HepG2 (cell line): Measurements from ENCODE around the gene NUDT21. TPM values are rescaled to one million over a fixed set of nuclear protein-coding genes. Genes with fewer than 3 reads are reported as not detected.

ENCODE experiments used
- ATAC-seq: fragments of 200-7000 bp; cut with Tn5 transposase; 3 replicates; pipeline ENCODE4 v1.9.1; 2020; ENCODE audit warnings: mild to moderate bottlenecking, moderate library complexity
- BruUV-seq: library from RNA; stranded (reverse); fragments of 400-500 nt; replicated peaks from 2 replicates; lab custom pipeline; 2021; lab: Mats Ljungman, UMichigan
- CTCF ChIA-PET: fragments of 300-600 bp; formaldehyde crosslinking; extraction: SDS; loops from one replicate; lab custom pipeline; 2021; ENCODE audit warnings: low total read pairs, inconsistent platforms, low intra/inter-chr PET ratio; lab: Yijun Ruan, JAX
- POLR2A ChIA-PET: fragments of 350-600 bp; sonication (Branson Sonifier 250); formaldehyde crosslinking; loops from one replicate; lab custom pipeline; 2020; ENCODE audit warnings: antibody characterized with exemption, inconsistent platforms; lab: Yijun Ruan, JAX
- DNase-seq: peaks from one replicate; pipeline ENCODE4 v3.0.0-alpha.2; 2015; ENCODE audit warnings: low spot score
- FAIRE-seq: peaks from 3 replicates; lab custom pipeline; 2011; peaks lifted over from hg19 to GRCh38; lab: Jason Lieb, UNC
- H2AFZ ChIP-seq: one replicate; pipeline ENCODE4 v1.6.1; 2011; ENCODE audit warnings: low read length, inconsistent platforms
- H3K27ac ChIP-seq: fragments of 300-600 bp; 3 replicates; pipeline ENCODE4 v1.8.0; 2011; ENCODE audit warnings: mixed run types, mild to moderate bottlenecking, mixed read lengths, low read length, inconsistent platforms; ENCODE audit not compliant: insufficient read depth; ENCODE audit errors: extremely low read length
- H3K27me3 ChIP-seq, 2 experiments: fragments of 200-600 bp in 1 of 2; 2 replicates in 1 of 2; 3 replicates in 1 of 2; pipeline versions ENCODE4 v1.6.0 to v1.8.0; 2011; ENCODE audit warnings: low read length in 2 of 2, mild to moderate bottlenecking in 2 of 2, moderate library complexity in 2 of 2, inconsistent platforms in 1 of 2; ENCODE audit not compliant: insufficient read depth in 2 of 2, control insufficient read depth in 1 of 2
- H3K36me3 ChIP-seq, 2 experiments: fragments of 200-600 bp in 1 of 2; replicated peaks in 1 of 2; 2 replicates in 1 of 2; 3 replicates in 1 of 2; pipeline versions ENCODE4 v1.5.1 to v1.8.0; 2011; ENCODE audit warnings: low read length in 2 of 2, inconsistent platforms in 1 of 2; ENCODE audit not compliant: insufficient read depth in 2 of 2, control insufficient read depth in 1 of 2
- H3K4me1 ChIP-seq: 2 replicates; pipeline ENCODE4 v1.5.1; 2012; ENCODE audit warnings: low read length, inconsistent platforms; ENCODE audit not compliant: insufficient read depth
- H3K4me2 ChIP-seq: 2 replicates; pipeline ENCODE4 v1.6.0; 2011; ENCODE audit warnings: low read depth, low read length, inconsistent platforms
- H3K4me3 ChIP-seq, 3 experiments: fragments of 200-600 bp in 1 of 3; sonication (generic), shearing (Covaris generic) in 1 of 3; replicated peaks in 1 of 3; 2 replicates each; pipeline ENCODE4 v1.5.1; 2011 to 2016; ENCODE audit warnings: low read length in 3 of 3, inconsistent platforms in 2 of 3, low read depth in 2 of 3, mild to moderate bottlenecking in 2 of 3, control low read depth in 1 of 3, mixed read lengths in 1 of 3; ENCODE audit not compliant: insufficient read depth in 1 of 3
- H3K79me2 ChIP-seq: one replicate; pipeline ENCODE4 v1.6.1; 2011; ENCODE audit warnings: low read length, inconsistent platforms; ENCODE audit not compliant: insufficient read depth
- H3K9ac ChIP-seq: 2 replicates; pipeline ENCODE4 v1.6.0; 2011; ENCODE audit warnings: mild to moderate bottlenecking, low read depth, low read length, inconsistent platforms; ENCODE audit not compliant: insufficient read depth
- H3K9me3 ChIP-seq: 2 replicates; pipeline ENCODE4 v1.5.1; 2012; ENCODE audit warnings: mild to moderate bottlenecking, low read length
- H4K20me1 ChIP-seq: 2 replicates; pipeline ENCODE4 v1.6.0; 2011; ENCODE audit warnings: inconsistent platforms, mild to moderate bottlenecking, low read length, moderate library complexity; ENCODE audit not compliant: insufficient read depth
- ARNT ChIP-seq: fragments of 450-650 bp; IDR thresholded peaks from 2 replicates; pipeline ENCODE4 v1.6.1; 2017
- CBX1 ChIP-seq: IDR thresholded peaks from one replicate; pipeline ENCODE4 v1.6.1; 2016; ENCODE audit warnings: antibody characterized with exemption, low read depth
- ERF ChIP-seq: IDR thresholded peaks from 2 replicates; pipeline ENCODE4 v1.6.1; 2018; ENCODE audit warnings: missing biosample characterization, missing genetic modification reagents
- FOXC1 ChIP-seq: sonication (generic); formaldehyde crosslinking; IDR thresholded peaks from 2 replicates; pipeline ENCODE4 v1.8.0; 2022; ENCODE audit warnings: mild to moderate bottlenecking, missing genetic modification reagents, borderline replicate concordance
- ISX ChIP-seq: sonication (generic); formaldehyde crosslinking; conservative IDR thresholded peaks from 2 replicates; pipeline ENCODE4 v1.5.0; 2020; ENCODE audit warnings: missing genetic modification reagents
- PCBP1 ChIP-seq: fragments of 200-400 bp; formaldehyde crosslinking; IDR thresholded peaks from 2 replicates; pipeline ENCODE4 v1.6.1; 2017; ENCODE audit warnings: mild to moderate bottlenecking, low read depth, low read length, borderline replicate concordance
- SMC3 ChIP-seq: IDR thresholded peaks from 2 replicates; pipeline ENCODE4 v1.6.1; 2011; ENCODE audit warnings: low read length, improper control_type of control experiment
- U2AF2 ChIP-seq: fragments of 200-400 bp; formaldehyde crosslinking; IDR thresholded peaks from 2 replicates; pipeline ENCODE4 v1.6.1; 2017; ENCODE audit warnings: low read depth, mild to moderate bottlenecking, low read length
- ZNF253 ChIP-seq: sonication (generic); formaldehyde crosslinking; IDR thresholded peaks from 2 replicates; pipeline ENCODE4 v1.8.0; 2022; ENCODE audit warnings: mild to moderate bottlenecking, missing genetic modification reagents, borderline replicate concordance
- ZNF768 ChIP-seq: sonication (generic); formaldehyde crosslinking; IDR thresholded peaks from 2 replicates; pipeline ENCODE4 v1.4.0; 2020; ENCODE audit warnings: missing genetic modification reagents
- ZNF891 ChIP-seq: sonication (generic); formaldehyde crosslinking; IDR thresholded peaks from 2 replicates; pipeline ENCODE4 v1.5.0; 2020; ENCODE audit warnings: mild to moderate bottlenecking, missing genetic modification reagents
- WGBS: methylation state at CpG from one replicate; pipeline ENCODE4 v1.1.6; 2017; ENCODE audit warnings: low lambda C conversion rate; 5-methylcytosine and 5-hydroxymethylcytosine counted together
- in situ Hi-C: cut with HindIII; loops from 2 replicates; pipeline ENCODE4 v1.10.0; 2017; ENCODE audit warnings: low pct_unique_long_range_greater_than_20kb; ENCODE audit not compliant: extremely low pct_ligation_motif_present
- intact Hi-C: fragments of 100-400 bp; cut with micrococcal nuclease; formaldehyde crosslinking; loops from one replicate; pipeline ENCODE4 v1.10.0; 2022; ENCODE audit not compliant: unreplicated experiment
- polyA plus RNA-seq, 8 experiments: library from polyadenylated mRNA; depleted of rRNA in 3 of 8; stranded (reverse) in 7 of 8; unstranded in 1 of 8; fragments of >200 nt; fragmentation: Illumina TruSeq in 4 of 8; extraction: Trizol in 4 of 8; gene quantifications; 2 replicates each; pipeline versions ENCODE4 v1.2.1 to v1.2.3, GENCODE V29; 2011 to 2016; ENCODE audit warnings: low read depth in 4 of 8, missing spikeins in 1 of 8, mixed read lengths in 1 of 8; ENCODE audit not compliant: insufficient read depth in 1 of 8
- total RNA-seq, 5 experiments: library from RNA; depleted of rRNA; stranded (reverse); fragments of >200 nt; fragmentation: Illumina TruSeq; extraction: Trizol; gene quantifications; 2 replicates each; pipeline ENCODE4 v1.2.3, GENCODE V29; 2016; ENCODE audit warnings: low read depth in 1 of 5
- TF ChIP-seq, protein P1 (sequence below): IDR thresholded peaks from 2 replicates; pipeline ENCODE4 v1.6.1; 2016; ENCODE audit warnings: control low read depth
- TF ChIP-seq, protein P2 (sequence below): sonication (generic); formaldehyde crosslinking; IDR thresholded peaks from 2 replicates; pipeline ENCODE4 v1.5.1; 2020; ENCODE audit warnings: missing genetic modification reagents, mild to moderate bottlenecking, borderline replicate concordance
- TF ChIP-seq, protein P3 (sequence below): sonication (generic); formaldehyde crosslinking; IDR thresholded peaks from 2 replicates; pipeline ENCODE4 v1.8.1; 2023; ENCODE audit warnings: missing genetic modification reagents, inconsistent platforms, borderline replicate concordance
- TF ChIP-seq, protein P4 (sequence below): conservative IDR thresholded peaks from 2 replicates; pipeline ENCODE4 v1.6.1; 2018; ENCODE audit warnings: missing genetic modification reagents
- TF ChIP-seq, protein P5 (sequence below): sonication (generic); formaldehyde crosslinking; IDR thresholded peaks from 2 replicates; pipeline ENCODE4 v1.8.0; 2022; ENCODE audit warnings: mild to moderate bottlenecking, missing genetic modification reagents

The NUDT21 gene
- total and polyA plus RNA-seq, 2 of the 13 experiments (the other 11 are each of a cell fraction or from before 2014, with no cell fraction given), result 177 to 210 TPM

DNA sequence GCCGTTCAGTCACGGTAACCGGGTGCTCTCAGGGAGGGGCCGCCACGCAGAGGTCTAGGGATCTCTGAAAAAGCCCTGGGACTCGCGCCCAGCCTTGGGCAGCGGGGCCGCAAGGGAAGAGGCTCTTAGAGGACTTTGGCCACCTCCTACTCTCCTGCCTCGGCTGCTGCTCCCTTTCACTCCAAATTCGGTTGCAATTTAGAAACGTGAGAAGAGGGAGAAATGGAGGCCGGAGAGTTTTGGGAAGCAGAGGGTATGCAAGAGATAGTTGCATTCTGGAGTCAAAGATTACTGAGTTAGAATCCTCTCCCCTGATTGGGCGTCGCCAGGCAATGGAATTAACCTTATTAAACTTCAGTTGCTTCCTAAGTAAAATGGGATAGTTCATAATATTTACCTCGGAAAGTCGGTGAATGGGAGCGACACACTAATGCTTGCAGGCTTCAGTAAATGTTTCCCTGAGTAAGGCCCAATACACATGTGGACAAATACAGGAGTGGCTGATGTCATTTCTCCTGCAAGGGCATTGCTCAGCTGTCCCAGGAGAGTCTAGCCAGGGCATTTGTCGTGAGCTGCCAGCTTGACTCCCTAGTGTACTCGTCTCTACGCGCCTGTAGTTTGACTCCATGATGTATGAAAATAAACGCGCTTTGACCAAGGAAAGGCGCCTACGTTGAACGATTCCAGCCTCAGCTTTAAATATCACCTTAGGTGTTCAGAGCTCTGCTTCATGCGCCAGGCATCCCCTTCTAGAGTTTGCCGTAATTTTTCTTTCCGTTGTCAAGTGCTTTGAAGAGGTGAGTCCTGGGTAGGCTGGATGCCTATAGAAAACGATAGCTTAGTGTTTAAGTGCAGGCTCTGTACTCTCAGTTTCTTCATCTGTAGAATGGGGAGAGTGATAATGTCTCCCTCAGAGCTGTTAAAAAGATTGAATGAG is 889 bp upstream of the NUDT21 start:
- CTCF ChIA-PET, result no interaction called here
- Histone ChIP-seq H3K4me3 (peak overlapping the region; percentile 93 to 97 (median 96)), H3K27me3 (no peaks in the 10 kb centered on the region; a peak in 1 of 5 replicates), H3K4me2 (peak overlapping the region; percentile 81), H4K20me1 (peaks cover 30% of the 10 kb centered on the region), H3K79me2 (peaks cover 63% of the 10 kb centered on the region), H3K27ac (peak overlapping the region; percentile 87), H3K4me1 (peaks cover 47% of the 10 kb centered on the region), H2AFZ (peak overlapping the region; percentile 45), H3K36me3 (peaks cover 8 to 46% of the 10 kb centered on the region in 2 experiments), H3K9ac (peak overlapping the region; percentile 89), H3K9me3 (no peaks in the 10 kb centered on the region)
- DNase-seq, result peak; percentile 75
- in situ Hi-C loops, result no loop called here
- TSS peak; percentile 67 for BruUV-seq
- WGBS, result 2% methylated on average over 31 of the region's 31 CpGs
- ATAC-seq, result peak; percentile 72
- intact Hi-C loops, result loop anchor here (2.0 to 5.0 kb wide), 3 partner anchors 27 to 70 kb away; partner anchors contain the start of gene AMFR
- POLR2A ChIA-PET, result interaction anchor here (0.7 to 2.2 kb wide), 18 partner anchors 8 to 388 kb away, joined by 3 to 27 read pairs (median 6); partner anchors contain the start of genes AMFR and MT2A
- FAIRE-seq, result peak; percentile 39
- TF ChIP-seq, protein P1, sequence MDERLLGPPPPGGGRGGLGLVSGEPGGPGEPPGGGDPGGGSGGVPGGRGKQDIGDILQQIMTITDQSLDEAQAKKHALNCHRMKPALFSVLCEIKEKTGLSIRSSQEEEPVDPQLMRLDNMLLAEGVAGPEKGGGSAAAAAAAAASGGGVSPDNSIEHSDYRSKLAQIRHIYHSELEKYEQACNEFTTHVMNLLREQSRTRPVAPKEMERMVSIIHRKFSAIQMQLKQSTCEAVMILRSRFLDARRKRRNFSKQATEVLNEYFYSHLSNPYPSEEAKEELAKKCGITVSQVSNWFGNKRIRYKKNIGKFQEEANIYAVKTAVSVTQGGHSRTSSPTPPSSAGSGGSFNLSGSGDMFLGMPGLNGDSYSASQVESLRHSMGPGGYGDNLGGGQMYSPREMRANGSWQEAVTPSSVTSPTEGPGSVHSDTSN, result no peak
- TF ChIP-seq, protein P2, sequence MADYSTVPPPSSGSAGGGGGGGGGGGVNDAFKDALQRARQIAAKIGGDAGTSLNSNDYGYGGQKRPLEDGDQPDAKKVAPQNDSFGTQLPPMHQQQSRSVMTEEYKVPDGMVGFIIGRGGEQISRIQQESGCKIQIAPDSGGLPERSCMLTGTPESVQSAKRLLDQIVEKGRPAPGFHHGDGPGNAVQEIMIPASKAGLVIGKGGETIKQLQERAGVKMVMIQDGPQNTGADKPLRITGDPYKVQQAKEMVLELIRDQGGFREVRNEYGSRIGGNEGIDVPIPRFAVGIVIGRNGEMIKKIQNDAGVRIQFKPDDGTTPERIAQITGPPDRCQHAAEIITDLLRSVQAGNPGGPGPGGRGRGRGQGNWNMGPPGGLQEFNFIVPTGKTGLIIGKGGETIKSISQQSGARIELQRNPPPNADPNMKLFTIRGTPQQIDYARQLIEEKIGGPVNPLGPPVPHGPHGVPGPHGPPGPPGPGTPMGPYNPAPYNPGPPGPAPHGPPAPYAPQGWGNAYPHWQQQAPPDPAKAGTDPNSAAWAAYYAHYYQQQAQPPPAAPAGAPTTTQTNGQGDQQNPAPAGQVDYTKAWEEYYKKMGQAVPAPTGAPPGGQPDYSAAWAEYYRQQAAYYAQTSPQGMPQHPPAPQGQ (CRISPR knock-in tag), result peak; percentile 41; the same call in 1 of the 2 replicates
- no peak for TF ChIP-seq U2AF2
- no peak for TF ChIP-seq ERF
- TF ChIP-seq, protein P3, sequence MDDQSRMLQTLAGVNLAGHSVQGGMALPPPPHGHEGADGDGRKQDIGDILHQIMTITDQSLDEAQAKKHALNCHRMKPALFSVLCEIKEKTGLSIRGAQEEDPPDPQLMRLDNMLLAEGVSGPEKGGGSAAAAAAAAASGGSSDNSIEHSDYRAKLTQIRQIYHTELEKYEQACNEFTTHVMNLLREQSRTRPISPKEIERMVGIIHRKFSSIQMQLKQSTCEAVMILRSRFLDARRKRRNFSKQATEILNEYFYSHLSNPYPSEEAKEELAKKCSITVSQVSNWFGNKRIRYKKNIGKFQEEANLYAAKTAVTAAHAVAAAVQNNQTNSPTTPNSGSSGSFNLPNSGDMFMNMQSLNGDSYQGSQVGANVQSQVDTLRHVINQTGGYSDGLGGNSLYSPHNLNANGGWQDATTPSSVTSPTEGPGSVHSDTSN (CRISPR knock-in tag), result no peak
- no peak for TF ChIP-seq ZNF253
- TF ChIP-seq FOXC1 (CRISPR knock-in tag), result peak; percentile 21; the same call in 1 of the 2 replicates
- TF ChIP-seq SMC3, result no peak; the same call in 1 of the 2 replicates
- TF ChIP-seq, protein P4, sequence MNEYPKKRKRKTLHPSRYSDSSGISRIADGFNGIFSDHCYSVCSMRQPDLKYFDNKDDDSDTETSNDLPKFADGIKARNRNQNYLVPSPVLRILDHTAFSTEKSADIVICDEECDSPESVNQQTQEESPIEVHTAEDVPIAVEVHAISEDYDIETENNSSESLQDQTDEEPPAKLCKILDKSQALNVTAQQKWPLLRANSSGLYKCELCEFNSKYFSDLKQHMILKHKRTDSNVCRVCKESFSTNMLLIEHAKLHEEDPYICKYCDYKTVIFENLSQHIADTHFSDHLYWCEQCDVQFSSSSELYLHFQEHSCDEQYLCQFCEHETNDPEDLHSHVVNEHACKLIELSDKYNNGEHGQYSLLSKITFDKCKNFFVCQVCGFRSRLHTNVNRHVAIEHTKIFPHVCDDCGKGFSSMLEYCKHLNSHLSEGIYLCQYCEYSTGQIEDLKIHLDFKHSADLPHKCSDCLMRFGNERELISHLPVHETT, result no peak
- 0 out of 2 replicates have a peak, but pooled peaks have one; percentile 13 for TF ChIP-seq ZNF891
- no peak for TF ChIP-seq ISX
- TF ChIP-seq ZNF768, result peak; percentile 23; the same call in 1 of the 2 replicates
- TF ChIP-seq CBX1, result no peak
- TF ChIP-seq, protein P5, sequence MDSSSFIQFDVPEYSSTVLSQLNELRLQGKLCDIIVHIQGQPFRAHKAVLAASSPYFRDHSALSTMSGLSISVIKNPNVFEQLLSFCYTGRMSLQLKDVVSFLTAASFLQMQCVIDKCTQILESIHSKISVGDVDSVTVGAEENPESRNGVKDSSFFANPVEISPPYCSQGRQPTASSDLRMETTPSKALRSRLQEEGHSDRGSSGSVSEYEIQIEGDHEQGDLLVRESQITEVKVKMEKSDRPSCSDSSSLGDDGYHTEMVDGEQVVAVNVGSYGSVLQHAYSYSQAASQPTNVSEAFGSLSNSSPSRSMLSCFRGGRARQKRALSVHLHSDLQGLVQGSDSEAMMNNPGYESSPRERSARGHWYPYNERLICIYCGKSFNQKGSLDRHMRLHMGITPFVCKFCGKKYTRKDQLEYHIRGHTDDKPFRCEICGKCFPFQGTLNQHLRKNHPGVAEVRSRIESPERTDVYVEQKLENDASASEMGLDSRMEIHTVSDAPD (CRISPR knock-in tag), result no peak
- TF ChIP-seq ARNT, result no peak
- TF ChIP-seq PCBP1, result no peak
